Activated T-cell treated with anti-CD3 and anti-CD28 coated beads, Interleukin-2, amount 50 U/mL, for 1 hour (primary cell): ENCODE results near the gene HPGD.
"Not testable (repeated sequence)": the region's sequence is repeated elsewhere in the genome, so short reads cannot be mapped to it uniquely, and the experiment has no call there.

ENCODE experiments used
- DNase-seq: peaks from one replicate; pipeline ENCODE4 v3.0.0-alpha.2; 2020

The HPGD gene

DNA sequence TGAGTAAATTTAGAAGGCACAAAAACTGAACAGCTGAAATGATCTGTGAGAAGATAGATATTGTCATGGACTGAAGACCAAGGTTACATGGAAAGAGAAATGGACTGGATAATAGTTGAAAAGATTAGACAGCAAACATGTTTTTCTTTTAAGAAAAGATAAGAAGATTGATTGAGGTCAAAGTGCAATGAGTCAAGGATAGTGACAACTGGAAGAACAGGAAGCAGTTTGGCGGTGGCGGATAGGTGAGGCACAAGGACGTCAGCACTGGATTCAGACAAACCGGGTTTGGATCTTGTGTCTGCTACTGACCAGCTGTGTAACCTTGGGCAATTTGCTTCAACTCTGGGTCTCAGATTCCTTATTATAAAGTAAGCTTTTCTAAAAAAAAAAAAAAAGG is 2.0 kb upstream of the HPGD start:
- no peak for DNase-seq

DNA sequence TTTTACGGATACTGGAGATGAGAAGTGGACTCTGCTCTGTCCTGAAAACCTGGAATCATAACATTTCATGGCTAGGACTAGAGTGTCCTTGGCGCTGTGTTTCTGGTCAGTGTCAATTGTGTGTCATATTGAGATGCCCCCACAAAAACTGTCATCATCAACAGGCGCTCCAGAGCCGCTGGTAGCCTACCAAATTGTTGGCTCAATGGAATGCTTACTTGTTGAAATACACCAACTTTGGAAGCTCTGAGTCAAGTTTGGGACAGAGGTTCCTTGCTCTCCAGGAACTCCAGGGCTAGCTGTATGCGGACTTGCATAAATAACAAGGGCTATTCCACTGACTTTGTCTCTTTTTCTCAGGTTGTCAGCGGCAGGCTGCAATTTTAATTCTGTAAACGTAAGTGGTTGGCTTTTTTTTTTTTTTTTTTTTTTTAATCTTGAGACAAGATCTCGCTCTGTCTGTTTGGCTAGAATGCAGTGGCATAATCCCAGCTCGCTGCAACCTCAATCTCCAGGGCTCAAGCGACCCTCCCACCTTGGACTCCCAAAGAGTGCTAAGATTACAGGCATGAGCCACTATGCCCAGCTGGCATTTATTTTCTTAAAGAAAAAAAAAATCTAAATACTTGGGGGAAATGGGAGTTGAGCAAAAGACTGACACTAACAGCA is 871 bp upstream of the HPGD start:
- DNase-seq = no peak

DNA sequence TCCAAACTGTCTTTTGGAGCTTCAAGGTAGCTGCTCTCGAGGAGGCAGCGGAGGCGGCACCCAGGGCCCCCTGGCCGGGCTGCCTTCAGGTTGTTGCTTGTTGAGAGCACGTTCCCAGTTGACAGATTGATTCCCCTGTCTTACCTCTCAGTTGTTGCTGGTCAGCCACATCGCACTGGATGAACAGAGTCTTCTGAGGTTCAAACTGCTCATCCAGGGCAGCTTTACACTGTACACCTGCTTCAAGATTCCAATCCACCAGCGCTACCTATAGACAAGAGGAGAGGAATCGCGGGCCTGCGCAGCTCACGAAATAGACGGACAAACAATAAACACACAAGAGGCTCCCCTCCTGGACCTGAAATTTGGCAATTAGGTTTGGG is 497 bp downstream of the HPGD start:
- DNase-seq = peak; percentile 32

DNA sequence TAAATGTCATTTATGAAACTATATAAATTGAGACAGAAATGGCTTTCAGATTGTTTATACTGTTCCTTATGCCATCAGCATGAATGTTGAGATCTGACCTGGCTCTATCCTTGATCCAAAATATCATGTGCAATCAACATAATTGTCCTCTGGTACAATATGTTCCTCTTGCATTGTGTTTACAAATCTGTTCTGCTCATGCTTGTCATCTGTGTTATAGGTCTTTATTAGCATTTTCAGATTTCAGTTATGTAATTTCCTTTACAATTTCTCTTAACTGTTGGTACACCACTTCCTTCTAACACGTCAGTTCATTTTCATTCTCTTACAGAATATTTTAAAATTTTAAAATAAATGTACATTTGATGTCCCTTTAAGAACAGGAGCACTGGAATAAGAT is 1.6 kb downstream of the HPGD start:
- DNase-seq = no peak

DNA sequence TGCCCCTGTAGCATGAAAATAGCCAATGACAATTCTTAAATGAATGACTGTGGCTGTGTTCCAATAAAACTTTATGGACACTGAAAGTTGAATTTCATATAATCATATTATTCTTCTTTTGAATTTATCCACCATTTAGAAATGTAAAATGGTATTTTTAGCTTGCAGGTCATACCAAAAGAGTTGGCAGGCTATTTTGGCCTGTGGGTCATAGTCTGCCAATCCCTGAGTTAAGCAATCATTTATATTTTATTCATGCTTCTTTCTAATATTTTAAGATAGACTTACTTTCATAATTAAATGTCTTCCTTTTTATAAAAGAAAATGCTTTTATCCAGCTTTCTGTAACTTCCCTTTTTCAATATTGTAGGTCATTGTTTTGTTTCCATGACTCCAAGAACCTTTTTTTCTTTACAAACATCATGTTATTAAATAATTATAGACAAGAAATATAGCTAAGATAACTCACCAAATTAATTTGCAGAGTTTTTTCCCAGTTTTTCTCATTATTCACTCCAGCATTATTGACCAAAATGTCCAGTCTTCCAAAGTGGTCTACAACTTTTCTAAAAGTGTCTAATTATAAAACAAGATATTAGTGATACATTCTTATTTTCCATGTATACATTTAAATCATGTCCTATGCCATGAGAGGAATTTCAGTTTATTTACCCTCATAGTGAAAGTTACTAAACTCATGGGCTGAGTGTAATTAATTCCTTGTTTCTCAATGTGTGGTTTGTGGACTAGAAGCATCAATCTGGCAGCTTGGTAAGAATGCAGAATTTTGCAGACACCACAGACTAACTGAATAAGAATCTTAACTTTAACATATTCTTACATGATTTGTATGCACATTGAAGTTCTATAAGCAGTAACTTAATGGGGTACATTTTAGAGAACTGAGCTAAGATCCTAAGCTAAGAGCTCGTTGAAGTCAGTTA is 4.5 kb downstream of the HPGD start:
- DNase-seq = no peak

DNA sequence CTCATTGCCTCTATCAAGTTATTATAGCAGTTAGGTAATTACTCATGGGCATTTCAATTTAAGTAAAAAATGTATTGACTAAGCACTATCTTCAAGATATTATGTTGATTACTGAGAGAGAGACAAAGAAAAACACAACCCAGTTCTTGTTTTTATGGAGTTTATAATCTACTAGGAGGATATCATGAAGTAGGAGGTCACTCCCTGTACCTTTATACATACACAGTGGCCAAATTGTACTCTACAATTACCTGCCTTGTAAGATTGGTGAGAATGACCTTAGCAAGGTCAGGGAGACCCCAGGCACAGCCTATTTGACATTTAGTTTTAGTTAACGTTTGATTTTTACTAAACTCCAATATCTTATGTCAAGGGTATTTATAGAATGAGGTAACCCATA is 5.5 kb downstream of the HPGD start:
- DNase-seq = no peak

DNA sequence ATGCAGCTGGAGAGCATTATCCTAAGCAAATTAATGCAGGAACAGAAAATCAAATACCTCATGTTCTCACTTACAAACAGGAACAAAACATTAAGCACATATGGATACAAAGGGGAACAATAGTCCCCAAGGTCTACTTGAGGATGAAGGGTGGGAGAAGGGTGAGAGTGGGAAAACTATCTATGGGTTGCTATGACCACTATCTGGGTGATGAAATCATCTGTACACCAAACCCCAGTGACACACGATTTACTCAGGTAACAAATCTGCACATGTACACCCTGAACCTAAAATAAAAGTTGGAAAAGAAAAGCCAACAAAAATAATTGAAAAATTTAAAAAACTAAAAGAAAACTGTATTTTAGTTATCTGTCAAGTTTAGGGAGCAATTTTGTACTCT is 5.9 kb downstream of the HPGD start:
- no peak for DNase-seq

DNA sequence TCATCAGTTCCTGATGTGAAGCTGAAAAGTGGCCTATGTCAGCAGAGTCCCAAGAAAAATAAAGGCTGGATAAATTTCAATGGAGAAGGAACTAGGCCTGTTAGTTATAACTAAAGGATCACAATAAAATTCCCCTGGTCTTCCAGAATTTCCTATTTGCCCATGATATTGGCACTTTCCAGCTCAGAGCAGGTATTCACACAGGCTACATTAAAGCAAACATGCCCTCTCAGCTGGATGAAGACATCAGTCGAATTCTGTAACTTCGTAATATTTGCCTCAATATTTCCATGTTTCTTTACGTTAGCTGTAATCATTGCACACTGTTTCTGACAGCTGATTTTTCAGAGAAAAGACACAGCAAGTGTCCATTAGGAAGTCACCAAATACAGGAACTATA is 9.5 kb downstream of the HPGD start:
- no peak for DNase-seq

DNA sequence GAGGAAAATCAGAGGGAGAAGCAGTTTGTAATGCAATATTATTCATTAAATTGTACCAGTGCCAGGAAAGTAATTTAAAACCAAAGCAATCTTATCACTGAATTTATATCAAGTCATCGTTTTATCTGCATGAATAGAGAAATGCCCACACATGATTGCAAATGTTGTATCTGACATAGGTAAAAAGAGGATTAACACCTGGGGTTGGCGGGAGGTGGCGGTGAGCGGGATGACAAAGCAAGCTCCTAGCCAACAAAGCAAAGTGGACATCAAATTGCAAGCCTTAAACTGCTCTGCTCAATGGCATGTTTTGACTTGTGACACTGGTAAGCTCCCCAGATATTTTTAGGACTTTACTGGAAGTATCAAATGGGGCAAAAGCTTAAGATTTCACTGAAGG is 16.4 kb downstream of the HPGD start:
- DNase-seq = no peak

DNA sequence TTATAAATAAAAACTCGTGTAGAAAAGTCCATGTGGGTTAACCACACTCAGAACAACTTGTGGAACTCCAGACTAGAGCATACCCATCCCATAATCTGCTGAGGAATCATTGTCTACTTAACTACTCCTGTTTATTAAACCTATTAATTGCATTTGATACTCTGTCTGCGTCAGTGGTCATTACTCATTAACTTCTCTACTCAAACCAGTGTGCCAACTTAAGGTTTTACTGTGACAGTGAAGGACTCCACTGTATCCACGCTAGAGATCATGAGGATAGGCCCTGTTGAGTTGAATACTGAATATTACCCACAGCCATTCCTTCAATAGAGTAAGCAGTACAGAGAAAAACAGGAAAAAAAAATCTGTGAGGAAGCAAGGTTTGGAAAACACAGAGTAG is 17.3 kb downstream of the HPGD start:
- no peak for DNase-seq

DNA sequence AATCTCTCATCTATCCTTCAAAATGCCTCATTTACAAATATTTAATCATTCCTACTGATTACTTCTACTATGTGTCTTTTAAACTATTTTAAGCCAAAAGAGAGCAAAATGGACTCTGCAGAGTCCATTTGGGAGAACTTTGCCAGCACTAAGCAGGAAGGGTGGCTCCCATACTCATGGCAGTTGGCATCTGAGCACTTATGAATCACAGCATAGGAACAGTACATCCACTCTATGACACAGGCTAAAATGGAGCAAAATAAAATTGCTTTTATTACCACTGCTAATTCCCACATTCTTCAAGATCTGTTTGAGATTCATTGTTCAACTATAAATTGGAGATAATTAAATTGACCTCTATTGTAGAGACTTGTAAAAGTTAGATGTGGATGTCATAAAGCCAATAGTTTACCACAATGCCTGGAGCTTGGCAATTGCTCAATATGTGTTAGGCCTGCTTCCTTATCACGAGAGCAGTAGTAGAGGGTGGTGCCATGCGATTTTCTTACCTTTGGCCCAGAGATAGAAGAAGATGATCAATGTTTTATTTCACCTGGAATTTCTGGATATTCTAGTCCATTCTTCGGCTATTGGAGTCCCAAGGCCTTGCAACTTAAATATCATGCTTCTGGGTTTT is 19.1 kb downstream of the HPGD start:
- no peak for DNase-seq

DNA sequence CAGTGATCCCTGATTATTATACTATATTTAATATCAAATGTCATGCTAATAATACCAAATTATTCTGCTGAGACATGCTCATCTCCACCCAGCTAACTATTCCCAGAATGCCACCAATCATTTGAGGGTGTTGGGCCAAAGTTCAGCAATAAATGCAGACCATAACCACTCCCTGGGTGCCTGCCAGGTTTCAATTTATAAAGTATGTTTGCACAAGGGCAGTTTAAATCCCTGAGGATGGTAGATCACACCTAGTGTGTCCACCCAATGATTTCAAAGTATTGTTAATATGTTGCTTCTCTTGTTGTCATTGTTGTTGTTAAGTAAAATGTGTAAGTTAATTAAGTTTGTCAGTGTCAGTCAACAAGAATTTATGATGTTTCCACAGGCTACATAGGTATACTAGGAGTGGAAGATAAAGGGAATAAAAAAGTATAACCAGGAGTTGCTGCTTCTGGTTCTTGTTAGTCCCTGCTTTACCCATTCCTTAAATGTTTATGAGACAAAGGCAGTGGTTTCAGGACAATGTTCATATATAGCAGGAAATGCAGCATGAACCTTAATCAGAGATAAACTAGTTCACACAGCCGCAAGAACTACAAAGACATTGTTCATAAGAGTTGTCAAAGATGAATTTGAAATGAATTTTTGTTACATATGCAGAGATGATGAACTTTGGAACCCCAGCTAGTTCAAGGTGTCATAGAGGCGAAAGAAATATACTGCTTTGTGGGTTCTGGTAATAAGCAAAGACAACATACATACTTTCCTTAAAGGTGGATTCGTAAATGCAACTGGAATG is 25.5 kb downstream of the HPGD start:
- no peak for DNase-seq

DNA sequence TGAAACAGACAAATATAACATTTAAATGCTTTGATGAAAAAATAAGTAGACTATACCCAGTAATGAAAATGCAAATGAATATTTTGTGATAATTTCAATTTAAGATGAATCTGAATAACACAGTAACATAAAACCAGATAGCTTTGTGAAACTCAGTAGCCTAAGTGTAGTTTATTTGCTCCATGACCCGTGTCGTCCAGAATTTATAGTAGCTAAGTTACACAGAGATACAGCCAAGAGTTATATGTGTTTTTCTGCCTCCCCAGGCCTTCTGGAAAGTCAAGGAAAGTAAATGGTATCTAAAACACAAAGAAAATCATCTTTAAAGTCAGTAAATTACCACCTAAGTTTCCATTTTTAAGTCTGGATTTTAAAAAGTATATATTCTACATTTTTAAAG is 26.7 kb downstream of the HPGD start:
- DNase-seq = no peak

DNA sequence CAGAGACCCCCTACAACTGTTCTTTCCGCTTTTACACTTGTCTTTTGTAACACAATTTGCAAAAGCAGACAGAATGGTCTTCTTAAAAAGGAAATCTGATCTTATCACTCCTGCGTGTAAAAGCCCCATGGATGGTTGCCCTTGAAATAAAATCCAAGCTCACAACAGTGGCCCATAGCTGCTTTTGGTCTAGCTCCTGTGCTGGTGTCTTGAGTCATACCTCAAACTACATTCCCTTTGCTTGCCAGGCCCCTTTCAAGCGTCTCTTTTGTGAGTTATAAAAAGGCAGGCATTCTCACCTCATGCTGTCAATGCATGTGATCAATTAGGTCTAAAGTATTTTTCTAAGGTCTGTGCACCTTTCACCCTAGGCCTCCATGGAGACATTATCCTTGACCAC is 27.6 kb downstream of the HPGD start:
- DNase-seq = no peak

DNA sequence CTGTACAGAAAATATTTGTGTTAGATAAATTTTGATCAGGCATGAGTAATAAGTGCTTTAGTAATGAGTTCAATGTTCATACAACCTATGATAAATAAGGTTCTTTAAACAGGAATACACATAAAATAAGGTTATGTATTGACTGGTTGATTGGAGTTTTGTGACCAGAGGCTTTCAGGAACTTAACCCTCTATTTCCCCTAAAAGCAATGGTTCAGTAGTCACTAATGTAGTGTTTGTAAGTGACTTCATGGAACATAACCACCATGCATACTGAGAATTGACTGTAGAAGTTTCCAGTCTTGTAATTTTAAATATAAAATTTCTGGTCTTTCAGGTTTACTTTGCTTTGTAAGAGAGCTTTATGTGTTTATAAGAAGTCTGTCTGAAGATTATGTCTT is 28.1 kb downstream of the HPGD start:
- DNase-seq = no peak

DNA sequence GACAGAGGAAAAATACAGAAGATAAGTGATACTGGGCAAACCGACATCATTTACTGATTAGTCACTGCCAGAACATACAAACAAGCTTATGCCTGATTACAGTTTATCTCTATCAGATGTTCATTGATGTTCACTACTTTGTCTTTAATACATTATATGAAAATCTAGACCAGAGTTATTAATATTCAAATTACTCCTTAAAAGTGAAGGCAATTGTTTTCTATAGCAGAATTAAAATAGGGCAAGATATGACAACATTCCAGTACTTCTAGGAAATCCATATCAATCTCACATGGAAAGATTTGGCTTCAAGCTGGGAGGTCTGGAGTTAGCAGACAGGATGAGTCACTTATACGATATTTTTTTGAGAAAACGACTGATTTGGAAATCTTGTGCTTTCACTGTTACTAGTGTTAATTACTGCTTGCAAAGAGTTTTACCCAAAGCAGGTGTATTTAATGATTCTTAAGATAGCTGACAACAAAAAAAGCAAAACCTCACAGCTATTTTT is 31.8 kb downstream of the HPGD start:
- DNase-seq = no peak

DNA sequence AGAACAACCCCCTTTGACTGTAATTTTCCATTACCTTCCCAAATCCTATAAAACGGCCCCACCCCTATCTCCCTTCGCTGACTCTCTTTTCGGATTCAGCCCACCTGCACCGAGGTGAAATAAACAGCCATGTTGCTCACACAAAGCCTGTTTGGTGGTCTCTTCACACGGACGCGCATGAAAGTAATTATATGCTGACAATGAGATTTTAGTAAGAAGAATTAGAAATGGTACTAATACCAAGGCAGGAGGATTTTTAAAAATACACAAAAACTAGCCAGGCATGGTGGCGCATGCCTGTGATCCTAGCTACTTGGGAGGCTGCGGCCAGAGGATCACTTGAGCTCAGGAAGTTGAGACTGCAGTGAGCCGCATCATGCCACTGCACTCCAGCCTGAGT is 33.9 kb downstream of the HPGD start:
- not testable (repeated sequence) for DNase-seq

DNA sequence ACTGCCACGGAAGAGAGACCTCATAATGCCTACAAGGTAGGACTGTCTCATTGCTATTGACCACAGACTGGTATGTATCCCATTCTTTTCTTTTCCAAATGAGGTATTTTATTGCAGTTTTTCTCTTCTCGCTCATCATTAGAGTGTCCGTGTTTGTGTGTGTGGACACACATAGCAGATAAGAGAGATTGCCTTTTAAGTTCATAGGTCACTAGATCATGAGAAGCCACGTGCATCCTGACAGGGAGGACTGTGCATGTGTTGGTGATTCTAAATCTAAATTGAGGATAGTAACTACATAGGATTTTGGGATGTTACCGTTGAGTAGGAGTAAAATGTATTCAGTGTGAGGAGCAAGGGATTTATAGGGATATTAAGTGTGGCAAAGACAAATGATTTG is 37.3 kb downstream of the HPGD start:
- DNase-seq = no peak

DNA sequence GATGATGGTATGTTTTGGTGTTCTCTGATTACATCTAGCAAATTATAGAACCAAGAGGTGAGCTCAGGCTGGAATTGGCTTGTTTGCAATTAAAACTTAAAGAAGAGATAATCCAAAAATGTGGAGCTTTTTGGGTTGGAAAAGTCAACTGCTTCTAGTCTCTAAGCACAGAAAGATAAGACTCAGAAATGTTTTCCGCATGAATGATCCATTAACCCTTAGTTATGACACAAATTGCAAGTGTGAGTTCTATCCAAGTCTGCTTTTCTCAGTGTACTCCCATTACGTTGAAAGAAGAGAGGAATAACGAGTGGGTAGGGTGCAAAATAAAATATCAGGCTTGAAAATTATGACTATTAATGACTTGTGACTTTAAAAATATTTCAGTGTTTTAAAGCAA is 38.5 kb downstream of the HPGD start:
- no peak for DNase-seq

DNA sequence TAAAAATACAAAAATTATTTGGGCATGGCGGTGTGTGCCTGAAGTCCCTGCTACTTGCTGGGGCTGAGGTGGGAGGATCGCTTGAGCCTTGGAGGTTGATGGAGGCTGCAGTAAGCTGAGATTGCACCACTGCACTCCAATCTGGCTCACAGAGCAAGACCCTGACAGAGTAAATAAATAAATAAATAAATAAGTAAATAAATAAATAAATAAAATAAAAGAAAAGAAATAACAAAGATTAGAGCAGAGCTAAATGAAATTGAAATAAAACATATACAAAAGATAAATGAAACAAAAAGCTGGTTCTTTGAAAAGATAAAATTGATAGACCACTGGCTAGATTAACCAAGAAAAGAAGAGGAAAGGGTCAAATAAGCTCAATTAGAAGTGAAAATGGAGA is 43.1 kb downstream of the HPGD start:
- DNase-seq = no peak

DNA sequence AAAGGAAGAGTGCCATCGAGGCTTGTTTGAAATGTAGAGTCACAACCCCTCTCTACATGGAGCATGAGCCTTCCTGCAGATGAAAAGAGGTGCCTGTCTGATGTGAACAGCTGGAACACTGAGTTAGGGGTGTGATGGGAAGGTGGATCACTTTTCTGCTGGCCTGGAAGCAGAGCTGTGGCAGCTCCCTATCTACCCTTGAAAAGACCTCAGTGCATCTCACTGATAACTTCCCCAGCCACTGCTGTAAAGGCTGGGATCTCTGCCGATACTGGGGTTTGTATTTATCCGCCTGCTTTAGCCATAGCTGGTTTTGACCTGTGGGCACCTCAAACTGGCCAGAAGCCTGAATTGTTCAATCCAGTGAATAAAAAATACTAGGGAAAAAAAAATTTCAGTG is 46.8 kb downstream of the HPGD start:
- DNase-seq = no peak

DNA sequence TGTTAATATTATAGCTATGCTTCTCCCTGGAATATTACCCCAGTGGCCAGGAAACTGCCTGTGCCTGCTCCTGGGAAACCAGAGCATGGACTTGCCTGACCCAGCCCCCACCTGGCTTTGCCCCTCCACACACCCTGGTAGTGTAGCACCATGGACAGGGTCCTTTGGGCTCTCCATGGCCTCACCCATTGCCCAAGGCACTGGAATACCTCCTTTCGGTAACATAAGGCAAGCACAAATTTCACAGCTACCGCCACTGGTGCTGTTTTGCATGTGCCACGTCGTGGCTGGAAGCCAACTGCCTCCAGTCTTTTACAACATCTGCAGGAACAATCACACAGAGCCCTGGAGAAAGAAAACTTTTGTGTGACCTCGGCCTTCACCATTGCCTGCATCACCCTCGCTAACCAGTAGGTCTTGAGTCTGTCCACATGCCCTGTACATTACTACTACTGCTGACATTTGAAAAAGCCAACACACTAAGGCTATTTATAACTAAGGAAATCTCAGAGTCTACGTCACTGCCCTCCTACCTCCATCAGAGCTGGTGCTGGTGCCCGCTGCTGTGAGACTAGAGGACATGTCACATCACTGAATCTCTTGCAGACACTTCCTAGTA is 47.7 kb downstream of the HPGD start:
- no peak for DNase-seq

DNA sequence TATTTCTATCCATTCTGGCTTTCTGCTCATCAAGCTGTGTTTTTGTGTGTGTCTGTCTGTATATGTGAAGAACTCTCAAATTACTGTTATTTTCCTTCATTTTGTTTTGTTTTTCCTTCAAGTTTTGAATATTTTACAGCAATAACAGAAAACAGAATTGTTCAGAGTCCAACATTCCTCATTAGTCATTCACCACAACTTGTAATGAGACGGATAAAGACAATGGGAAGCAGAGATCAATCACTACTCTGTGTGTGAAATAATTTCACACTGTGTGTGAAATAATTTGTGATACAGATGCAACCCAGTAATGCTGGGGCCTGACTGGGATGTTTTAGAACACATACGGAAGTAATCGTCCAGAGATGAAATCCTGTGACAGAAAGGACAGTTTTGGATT is 55.2 kb downstream of the HPGD start:
- DNase-seq = no peak
